COLO668 (cell line): ENCODE results near the gene SCFD2.

Experiments used
- DNase-seq: peaks from one replicate; lab custom pipeline; 2025; ENCODE audit not compliant: unreplicated experiment; lab: John Stamatoyannopoulos, UW

The SCFD2 gene

DNA sequence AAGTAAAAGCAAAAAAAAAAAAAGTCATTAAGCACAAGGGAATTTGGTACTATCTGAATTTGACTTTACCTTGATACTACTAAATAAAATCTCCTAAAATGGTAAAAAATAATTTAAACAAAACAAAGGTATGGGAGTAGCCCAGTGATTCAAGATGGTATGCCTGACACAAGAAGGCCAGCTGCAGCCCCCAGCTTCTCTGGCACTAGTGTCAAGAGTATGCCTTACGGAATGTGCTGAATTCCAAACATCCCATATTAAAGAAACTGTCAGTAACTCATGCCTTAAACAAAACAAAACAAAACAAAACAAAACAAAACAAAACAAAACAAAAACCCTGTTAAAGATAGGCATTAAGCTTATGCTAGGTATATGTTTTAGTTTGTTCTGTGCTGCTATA is 422.9 kb downstream of the SCFD2 start:
- DNase-seq: no peak

DNA sequence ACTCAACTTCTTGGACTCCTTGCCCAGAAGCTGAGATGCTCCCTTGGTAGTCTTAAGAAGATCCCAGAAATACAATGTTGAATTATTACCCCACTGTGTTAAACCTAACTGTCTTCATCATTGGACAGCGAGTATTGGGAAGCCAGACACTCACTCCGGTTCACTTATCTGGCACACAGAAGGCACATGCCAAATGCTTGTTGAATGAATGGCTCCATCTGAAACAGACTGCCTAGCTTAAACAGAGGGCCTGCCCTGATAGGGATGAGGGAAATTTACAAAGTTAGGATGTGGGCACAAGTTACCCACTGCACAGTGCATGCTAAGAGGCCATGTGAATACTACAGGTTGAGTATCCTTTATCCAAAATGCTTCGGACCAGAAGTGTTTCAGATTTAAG is 424.4 kb downstream of the SCFD2 start:
- DNase-seq: no peak

DNA sequence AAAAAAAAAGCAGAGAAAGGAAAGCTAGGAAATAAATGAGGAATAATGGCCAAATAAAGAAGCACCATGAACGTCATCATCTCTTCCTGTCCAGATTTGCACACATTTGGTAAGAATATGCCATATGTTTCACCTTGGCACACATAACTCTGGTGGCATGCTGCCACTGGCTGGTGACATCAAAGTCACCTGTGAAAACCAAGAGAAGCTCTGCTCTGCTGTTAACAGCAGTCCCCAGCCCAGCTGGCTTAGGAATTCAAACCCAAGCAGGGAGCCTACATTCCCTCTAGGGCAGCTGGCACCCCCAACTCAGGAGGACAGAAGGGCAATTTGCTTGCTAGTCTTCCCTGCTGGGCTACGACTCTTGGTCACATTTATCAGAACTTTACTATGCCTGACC is 426.1 kb downstream of the SCFD2 start:
- no peak for DNase-seq

DNA sequence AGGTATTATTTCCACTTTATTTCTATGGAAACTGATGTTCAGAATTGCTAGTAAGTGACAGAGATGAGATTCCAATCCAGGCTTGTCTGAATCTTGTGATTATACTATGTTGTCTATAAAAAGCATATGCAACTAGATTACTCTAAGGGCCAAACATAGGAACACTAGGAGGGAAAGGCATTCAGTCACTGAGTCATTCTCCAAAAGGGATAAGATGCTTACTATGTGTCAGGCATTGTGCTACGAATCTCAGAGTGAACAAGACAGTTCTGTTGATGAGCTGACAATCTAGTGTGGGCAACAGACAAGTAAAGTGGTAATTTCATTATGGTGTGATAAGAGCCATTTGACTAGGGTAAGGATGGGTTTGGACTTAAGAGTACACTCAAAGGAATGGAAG is 426.5 kb downstream of the SCFD2 start:
- DNase-seq: no peak

DNA sequence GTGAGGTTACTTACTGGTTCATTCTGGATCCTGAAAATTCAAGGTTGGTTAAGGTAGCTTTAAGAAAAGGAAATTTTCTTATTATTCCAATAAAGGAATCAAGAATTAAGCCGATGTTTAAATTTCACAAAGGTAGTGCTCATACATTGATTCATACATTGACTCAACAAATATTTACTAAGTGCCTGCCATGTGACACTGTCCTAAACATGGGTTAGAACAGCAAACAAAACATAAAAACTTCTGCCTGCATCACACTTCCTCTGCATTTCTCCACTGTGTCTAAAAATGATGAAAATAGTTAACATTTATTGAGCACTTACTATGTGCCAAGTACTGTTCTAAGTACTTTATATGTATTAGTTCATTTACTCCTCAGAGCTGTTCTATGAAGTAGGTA is 428.0 kb downstream of the SCFD2 start:
- DNase-seq: no peak

DNA sequence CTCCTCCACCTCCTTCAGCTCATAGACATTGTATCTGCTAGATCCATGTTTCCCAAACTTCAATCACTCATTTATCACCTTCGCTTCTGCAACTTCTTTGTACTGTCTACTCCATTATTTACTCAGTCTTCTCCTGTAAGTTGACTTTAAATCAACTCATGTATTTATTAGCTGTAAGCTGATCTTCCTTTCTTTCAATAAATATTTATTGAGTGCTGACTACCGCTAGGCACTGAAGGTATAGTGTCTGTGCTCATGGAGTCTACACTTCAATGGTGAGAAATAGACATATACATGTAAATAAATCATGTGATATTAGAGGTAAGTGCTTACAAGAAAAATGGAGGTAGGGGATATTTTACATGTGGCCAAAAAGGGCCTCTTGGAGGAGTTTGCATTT is 429.1 kb downstream of the SCFD2 start:
- DNase-seq: no peak

DNA sequence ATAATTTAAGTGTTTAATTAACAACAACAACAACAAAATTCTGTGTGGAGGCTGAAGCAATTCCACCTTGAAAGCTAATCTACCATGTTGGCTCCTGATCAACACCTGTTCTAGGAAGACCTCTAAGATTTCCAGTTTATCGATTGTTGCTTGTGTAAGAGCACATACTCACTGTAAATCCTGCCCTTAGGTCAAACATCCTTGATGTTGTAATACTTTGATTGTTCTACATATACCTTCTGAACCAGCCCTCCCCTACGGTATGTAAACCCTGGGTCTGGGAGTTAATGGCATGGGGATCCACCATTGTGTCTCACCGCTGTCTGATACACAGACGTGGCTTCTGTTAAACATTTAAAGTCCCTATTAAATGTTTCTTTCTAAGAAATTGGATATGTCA is 430.5 kb downstream of the SCFD2 start:
- no peak for DNase-seq

DNA sequence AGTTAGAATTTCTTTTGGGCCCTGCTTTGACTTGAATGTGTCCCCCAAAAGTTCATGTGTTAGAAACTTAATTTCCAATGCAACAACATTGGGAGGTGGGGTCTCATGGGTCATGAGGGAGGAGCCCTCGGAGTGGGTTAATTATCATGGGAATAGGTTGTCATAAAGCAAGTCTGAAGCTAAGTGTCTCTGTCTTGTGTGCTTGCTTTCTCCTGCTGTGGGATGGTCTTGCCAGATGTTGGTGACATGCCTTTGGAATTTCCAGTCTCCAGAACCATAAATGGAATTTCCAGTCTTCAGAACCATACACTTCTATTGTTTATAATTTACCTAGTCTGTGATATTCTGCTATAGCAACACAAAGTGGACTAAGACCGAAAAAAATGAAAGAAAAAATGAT is 432.1 kb downstream of the SCFD2 start:
- no peak for DNase-seq

DNA sequence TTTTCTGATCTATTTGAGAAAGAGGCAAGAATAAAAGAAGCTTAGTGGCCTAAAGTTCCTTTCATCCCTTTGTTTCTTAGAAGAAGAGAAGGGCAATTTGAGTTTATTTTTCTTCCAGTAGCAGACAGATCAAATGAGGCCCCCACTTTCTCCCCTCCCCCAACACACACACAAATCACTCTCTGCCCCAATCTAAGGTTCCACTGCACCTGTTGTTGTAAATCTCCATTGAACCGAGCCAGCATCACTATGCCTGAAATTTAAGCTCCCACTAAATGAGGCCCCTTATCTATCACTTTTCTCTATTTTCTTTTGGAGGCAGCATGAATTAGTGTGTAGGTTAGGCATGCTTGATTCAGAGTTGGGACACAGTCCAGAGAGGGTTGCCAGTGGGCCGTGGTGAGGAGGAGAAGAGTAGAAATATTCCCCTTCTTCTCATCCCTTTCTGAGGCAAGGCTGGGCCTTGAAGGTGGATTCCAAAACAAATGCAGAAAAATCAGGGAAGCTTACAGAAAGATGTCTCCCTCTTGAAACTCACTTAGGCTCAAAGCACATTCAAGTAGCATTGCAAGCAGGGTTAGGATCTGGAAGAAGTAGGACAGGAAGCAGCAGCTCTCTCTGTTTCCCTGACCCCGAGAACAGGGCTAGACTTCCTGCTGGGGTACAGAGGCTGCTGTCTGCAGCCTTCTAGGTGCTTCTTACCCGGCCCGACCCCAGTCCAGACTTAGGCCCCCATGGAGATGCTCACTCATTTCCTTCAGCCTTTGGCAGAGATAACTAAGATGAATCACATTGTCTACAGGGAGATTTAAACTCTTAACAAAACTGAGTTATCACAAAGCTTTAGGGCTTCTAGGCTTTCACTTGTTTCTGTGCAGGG is 433.0 kb downstream of the SCFD2 start:
- DNase-seq: no peak

DNA sequence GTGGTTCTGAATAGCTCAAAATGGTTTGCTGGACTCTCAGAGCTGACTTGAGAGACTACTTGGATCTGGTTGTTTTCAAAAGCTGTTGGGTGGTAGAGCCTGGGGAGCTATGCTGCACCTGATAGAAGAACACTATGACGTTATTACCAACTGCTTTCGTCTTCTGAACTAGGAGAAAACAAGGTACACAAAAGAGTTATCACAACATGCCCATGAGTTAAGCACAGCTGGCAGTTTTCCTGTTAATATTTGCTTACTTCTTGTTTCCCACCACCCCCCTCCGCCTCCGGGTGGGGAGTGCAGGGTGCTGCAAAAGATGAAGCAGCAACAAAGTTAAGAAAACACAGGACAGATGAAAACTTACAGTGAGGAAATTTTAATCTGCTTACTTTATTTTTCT is 434.6 kb downstream of the SCFD2 start:
- DNase-seq: no peak

DNA sequence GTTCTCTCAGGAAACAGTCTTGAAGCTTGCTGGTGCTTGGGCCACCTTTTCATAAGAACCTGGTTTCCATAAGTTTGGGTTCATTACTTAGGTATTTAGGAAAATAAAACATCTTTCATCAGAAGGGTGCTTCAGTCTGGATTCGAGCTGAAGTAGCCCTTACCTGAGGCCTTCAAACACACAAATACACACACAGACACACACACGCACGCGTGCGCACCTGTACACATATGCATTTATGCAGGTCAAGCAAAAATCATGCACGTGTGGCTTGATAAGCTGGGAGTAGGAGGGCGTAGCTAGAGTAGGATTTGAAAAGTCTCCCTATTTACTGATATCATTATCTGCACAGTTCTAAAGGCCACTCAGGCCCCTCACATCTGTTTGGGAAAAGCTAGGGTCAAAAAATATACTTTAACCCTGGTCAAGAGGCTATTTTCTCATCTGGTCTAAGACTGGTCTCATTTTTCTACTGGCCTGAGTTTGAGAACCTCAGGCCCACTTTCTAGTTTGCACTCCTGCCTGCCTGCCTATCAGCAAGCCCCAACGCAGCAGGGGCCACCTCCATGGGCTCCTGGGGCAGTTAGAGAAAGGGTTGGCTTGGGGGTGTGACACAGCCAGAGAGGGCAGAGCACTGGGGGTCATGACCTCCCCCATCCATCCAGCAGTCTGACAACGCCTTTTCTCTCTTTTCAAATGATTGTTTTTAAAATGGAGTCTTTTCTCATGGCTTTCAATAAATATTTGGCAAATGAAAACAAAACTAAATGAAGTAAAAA is 439.5 kb downstream of the SCFD2 start:
- DNase-seq: no peak

DNA sequence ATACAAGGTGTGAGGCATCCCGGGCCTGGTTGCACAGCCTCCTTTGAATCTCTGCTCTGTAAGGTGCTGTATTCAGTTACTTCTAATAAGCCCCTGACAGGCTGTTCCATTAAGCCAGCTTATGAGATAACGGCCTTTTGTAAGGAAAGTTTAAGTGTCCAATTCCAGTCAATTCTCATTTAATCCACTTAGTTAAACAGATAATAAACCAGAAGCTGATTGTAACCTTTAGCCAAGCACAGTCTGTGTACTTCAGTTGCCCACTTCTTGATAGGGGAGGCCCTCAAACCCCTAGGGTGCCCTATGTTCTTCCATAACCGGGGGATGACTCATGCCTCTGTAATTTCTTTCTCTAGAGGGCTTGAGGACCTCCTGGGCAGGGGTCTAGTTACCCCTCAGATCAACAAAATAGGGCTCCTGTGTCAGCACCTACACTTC is 440.3 kb downstream of the SCFD2 start:
- no peak for DNase-seq

DNA sequence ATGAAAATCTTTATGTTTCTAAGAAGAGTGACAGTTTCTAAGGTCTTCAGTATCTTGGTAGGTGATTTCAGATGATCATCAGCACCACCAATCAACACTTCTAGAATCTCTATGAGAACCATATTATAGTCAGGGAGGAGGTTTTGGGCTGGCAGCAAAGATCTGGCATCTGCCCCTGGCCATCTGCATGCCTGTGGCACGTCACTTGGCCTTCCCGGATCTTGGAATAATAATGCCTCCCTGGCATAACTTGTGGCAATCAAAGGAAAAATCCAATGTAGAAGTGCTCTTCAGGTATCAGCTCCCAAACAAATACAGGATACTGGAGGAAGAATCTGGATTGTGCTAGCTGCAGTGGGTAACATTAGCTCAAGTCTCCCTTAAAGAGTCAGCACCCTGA is 446.4 kb downstream of the SCFD2 start:
- DNase-seq: no peak

DNA sequence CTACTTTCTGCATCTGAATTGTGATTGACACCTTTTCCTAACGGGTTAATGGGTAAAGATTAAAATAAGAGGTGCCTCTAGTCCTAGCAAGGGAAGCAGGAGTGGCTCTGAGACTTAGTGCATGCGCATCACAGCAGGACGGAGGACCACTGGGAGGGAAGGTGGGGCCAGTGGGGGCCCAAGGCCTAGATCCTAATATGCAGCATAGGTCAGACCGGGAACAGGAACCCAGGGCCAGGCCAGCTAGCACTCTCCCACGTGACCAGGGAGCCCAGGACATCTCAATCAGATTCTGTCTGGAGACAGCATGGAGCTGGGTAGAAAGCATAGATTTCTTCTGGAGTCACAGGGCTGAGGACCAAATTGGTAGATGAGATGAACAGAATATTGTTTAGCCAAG is 448.0 kb downstream of the SCFD2 start:
- DNase-seq: no peak

DNA sequence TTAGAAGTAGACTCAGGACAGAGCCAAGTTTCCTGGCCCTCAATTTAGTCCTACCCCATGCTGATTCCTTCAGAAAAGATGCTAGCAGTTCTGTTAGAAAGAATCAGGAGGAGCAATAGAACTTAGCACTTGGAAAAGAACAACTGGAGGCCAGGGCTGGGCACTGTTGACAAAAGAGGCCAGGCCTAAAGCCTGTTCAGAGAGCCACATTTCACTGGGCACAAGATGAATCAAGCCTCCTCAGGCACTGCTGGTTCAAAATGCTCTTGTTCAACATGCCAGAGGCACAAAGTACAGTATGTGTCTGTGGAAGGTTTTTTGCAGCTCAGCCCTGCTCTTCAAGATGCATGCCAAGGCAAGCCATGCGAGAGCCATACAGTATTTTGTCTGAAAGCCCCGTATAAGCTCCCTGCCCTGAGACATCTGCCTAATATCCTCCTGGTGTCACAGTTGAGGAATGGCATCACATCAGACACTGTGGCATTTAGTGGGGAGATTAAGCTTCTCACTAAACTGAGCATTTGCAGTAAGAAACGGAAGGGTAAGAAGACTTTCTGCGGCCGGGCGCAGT is 450.0 kb downstream of the SCFD2 start:
- DNase-seq: no peak

DNA sequence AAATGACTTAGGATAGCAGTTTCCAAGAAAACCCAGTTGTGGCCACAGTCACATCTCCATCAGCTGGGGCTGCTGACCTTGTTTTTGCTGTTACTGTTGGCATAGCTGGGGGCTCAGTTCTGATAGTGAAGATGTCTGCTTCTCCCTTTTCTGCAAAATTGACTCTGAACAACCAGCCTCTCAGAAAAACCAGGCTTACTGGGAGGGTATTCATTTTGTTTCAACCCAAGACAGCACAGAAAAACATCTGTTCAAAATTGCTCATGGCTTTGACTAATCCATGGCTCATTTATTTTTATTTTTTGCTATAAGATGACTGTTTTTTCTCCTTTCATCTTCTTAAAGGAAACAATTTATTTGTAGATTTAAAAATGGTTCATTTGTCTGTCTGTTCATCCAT is 450.7 kb downstream of the SCFD2 start:
- DNase-seq: no peak

DNA sequence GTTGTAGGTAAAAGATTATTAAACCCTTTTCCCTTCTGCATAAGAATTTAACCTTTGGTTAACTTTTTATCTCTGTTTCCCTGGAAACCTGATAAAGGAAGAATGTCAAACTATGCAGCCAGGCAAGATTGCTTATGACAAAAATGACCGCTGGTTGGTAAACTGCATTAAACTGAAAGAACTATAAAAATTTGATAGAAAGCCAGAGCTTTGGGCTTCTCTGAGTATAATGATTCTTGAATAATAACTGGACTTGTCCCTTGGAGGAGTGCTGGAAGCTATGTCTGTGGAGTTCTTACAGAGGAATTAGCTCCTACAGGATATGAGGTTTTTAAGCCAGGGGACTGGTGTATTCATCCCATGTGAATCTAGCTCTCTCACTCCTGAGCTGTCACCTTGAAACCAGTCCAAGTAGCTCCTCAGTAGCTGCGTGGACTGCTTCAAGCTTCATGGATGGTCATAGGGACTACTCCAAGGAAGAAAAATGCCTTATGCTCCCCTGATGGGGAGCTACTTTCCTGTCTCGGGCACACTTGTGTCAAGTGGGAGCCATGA is 451.7 kb downstream of the SCFD2 start:
- DNase-seq: no peak

DNA sequence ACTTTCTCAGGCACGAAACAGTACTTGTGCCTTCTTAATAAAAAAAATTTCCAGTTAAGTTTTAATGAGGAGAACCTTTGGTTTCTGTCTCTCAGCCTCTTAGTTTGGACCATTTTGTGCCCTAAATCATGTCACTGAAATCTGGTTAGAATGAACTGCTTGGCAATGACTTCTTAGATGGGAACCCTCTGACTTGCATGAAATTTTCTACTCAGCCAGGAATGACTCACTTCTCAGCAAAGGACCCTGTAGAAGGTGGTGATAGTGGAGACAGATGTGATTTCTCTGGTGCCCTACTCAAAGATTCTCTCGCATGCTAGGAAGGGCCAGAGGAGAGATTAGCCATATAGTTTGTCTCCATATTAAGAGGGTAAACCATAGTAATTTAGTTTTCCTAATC is 453.3 kb downstream of the SCFD2 start:
- DNase-seq: no peak

DNA sequence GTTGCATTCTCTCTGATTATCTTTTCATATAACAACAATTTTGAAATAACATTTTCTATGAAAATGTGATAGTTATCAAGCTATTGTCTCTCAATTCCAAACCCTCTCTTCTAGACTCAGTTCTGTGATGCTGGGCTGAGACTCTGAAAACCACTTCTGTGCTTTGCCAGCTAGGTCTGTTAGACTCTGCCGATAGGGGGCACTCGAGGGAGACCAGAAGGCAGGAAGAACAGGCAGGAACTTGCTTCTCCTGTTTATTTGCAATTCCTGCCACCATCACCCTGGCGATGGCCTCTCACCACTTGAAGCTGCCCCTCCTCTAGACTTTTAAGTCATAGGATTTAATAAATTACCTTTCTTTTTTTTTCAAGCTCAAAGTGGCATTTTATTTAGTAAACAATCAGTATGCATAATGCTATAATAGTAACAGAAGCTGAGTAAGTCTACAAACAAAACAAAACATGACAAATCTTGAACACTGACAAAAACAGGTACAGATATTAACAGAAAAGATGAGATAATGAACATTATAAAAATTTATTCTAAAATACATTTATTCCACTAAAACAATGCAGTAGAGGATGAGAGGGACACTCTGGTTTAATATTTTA is 454.1 kb downstream of the SCFD2 start:
- DNase-seq: peak; percentile 88

DNA sequence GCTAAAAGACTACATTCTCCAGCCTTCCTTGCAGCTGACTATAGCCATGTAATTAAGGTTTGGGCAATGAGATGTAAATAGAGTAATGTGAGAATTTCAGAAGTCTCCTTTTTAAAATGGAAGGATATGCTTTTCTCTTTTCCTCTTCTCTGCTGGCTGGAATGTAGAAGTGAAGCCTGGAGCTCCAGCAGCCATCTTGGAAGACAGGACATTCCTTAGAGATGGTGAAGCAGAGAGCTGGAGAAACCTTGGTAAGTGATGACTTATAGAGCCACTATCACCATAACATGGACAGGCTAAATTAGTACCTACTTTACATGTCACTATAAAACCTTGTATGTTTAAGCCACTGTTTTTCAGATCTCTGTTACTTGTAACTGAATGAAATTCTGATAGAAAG is 455.7 kb downstream of the SCFD2 start:
- DNase-seq: no peak

DNA sequence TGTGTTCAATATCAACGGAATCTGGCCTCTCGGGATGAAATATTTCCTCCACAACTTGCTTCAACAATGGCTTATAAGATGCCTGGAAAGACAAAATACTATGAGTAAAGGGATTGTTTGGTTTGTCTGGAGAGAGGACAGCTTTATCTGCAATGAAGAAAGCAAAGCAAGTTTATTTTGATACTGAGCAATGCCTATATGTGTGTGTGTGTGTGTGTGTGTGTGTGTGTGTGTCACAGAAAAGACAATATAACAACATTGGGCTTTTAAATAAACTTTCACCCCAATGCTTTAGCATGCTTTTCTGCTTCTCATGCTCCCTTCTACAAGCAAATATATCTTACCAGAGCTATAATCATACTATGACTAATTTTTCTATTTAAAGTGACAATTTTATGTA is 458.4 kb downstream of the SCFD2 start:
- no peak for DNase-seq
